GM19025 (cell line): ENCODE data around the gene ASGR2.
"Not testable (repeated sequence)": the region's sequence is repeated elsewhere in the genome, so short reads cannot be mapped to it uniquely, and the experiment has no call there.

Experiments used
- ATAC-seq: cut with Tn5 transposase; IDR thresholded peaks from one replicate; pipeline ENCODE4 v1.9.1; 2021; ENCODE audit warnings: mild to moderate bottlenecking, low read depth, moderate library complexity; ENCODE audit not compliant: unreplicated experiment

The ASGR2 gene

DNA sequence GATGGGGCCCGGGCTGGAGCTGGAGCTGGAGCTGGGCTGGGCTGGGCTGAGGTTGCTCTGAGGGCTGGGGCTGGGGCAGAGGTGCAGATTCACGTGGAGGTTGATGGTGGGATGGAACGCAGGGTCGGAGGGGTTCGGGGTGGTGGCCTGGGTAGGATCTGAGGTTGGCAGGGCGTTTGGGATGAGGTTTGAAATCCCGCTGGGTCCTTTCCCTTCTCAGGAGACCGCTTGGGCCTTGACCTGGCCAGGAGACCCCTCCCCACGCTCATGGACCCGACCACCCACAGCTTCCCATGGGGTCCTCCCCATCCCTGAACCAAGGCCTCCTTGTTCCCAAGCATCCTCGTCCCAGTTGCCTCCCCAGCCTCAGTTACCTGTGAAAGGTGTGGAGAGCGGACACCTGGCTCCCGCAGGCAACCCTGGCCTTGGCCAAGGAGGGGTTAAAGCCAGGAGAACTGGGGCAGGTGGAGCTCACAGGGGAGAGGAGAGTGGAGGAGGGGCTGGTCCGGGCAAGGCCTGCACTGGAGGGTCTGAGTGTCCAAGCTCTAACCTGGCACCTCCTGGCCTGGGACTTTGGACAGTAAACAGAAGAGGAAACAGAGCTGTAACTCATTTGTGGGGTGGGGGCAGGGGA lies at the start of gene ASGR2:
Gene ASGR2, minus strand, starts transcription at position 582 of the 634 bp plus-strand sequence. CDS start 582 bp downstream, outside the sequence.
- ATAC-seq: no peak

DNA sequence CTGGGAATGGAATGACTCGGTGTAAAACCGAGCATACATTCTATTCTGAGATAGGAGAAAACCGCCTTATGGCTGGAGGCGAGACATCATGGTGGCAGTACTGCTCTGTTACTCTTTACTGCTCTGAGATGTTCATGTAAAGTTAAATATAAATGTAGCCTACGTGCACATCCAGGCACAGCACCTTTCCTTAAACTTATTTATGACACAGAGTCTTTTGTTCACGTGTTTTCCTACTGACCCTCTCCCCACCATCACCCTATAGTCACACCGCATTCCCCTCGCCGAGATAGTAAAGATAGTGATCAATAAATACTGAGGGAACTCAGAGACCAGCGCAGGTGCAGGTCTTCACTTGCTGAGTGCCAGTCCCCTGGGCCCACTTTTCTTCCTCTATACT lies 44.9 kb upstream of the ASGR2 start:
- ATAC-seq: not testable (repeated sequence)

- not testable (repeated sequence) for ATAC-seq
These were observed 43.8 kb upstream of the ASGR2 start for GRCh38 chr17:7158424-7158823.

DNA sequence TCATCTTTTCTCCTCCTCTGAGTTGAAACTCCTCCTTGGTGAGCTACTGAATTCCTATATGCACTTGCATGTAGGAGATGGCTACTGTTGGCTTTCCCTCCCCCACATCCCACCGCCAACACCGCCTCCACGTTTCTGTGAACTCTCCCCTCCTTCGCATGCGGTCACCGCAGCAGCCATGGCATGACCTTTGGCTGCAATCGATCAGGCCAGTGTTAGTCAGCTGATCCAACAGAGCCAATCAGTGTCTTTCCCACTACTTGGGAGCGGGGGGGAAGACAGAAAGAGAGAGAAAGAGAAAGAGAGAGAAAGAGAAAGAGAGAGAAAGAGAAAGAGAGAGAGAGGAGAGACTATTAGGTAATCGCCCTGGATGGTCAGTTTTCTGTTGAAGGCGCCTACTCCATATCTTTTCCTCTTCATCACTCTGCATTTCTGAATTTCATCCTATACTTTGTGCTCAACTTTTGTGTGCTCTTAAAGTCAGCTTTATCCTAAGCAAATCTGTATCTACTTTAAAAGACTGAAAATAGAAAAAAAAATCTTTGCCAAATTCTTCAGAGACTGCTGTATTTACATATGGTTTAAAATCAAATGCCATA lies 41.8 kb upstream of the ASGR2 start:
- no peak for ATAC-seq

DNA sequence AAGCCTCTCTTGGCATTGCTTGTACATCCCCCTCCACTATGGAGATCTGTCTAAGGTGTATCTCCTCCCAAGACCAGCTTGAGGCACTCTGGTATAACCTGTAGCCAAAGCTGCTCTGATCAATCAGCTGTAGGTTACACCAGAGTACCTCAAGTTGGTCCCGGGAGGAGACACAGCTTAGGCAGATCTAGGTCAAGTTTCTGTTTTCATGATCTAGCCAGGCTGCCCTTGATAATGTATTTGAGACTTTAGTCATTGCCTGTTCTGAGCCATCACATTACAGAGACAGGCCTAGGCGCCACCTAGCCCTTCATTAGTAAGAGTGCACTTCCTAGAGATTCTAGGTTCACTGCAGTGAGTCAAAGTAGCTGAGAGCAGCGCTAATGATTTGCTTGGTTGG lies 33.1 kb upstream of the ASGR2 start:
- no peak for ATAC-seq

DNA sequence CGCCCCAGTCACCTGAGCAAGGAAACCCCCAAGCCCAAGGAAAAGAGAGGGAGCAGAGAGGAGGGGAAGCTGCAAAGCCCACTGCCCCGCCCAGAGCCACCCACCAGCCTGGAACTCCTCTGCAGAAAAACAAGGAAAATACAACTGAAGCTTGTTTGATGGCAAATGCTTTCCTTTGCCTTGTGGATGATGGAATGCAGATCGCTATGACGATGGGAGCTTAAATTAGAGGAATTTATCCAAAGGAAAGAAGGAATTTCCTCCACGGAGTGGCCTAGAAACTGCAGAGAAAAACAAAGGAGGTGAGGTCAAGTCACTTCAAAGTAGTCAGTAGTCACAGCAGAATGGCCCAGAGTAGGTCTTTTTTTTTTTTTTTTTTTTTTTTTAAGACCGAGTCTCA lies 31.5 kb upstream of the ASGR2 start:
- no peak for ATAC-seq

DNA sequence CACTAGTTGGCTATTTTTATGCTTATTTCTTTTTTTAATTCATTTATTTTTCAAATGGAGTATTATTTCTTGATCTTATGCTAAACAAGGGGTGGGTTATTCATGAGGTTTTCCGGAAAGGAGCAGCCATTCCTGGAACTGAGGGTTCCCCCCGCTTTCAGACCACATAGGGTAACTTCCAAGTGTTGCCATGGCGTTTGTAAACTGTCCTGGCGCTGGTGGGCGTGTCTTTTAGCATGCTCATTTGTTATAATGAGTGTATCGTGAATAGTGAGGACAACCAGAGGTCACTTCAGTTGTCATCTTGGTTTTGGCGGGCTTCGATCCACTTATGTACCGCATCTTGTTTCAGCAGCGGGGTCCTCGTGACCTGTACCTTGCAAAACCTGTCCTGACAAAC lies 29.6 kb upstream of the ASGR2 start:
- no peak for ATAC-seq

DNA sequence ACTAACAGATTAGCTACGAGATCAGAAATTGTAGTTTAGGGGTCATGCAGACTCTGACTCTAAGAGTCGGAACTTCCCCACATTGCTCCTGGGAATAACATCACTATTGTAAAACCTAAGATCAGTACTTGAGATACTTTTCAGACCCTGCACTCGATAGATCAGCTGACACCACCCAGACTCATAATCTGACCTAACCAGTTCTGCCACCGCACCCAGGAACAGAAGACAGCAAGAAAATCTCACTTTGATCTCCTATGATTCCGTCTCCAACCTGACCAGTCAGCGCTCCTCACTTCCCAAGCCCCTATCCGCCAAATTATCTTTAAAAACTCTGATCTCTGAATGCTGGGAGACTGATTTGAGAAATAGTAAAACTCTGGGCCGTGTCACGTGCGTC lies 27.2 kb upstream of the ASGR2 start:
- ATAC-seq: no peak

DNA sequence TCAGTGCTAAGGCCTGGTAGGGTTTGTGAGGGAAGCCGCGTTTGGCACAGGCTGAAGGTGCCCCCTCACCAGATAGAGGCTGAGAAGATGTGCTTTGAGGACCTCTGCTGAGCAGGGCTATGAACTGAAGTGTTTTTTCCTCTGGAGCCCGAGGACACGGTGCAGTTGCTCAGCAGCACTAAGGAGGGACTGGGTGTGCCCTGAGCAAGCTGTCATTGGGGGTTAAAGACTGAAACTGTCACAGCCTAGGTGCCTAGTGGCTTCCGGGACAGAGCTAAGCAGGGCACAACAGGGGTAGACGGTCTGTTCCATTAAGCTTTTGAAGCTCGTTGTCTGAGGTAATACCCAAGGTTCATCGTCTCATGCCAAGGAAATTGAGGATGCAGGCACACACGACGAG lies 24.8 kb upstream of the ASGR2 start:
- ATAC-seq: no peak

DNA sequence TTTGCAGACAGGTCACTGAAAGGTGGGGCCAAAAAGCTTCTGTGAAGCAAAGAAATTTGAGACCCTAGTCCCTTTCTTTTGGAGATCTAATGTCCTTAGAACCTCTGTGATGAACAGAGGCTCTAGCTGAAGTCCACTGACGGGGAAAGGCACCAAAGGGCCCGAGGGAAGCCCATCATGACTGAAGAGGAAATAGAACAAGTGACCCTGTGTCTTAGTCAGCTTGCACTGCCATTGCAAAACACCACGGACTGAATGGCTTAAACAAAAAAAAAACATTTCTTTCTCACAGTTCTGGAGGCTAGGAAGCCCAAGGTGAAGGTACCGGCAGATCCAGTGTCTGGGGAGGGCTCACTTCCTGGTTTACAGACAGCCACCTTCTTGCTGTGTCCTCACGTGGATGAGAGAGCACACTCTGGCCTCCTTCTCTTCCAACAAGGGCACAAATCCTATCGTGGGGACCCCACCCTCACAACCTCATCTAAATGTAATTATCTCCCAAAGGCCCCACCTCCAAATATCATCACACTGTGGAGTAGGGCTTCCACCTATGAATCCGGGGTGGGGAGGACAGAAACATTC lies 24.3 kb upstream of the ASGR2 start:
- ATAC-seq: no peak

DNA sequence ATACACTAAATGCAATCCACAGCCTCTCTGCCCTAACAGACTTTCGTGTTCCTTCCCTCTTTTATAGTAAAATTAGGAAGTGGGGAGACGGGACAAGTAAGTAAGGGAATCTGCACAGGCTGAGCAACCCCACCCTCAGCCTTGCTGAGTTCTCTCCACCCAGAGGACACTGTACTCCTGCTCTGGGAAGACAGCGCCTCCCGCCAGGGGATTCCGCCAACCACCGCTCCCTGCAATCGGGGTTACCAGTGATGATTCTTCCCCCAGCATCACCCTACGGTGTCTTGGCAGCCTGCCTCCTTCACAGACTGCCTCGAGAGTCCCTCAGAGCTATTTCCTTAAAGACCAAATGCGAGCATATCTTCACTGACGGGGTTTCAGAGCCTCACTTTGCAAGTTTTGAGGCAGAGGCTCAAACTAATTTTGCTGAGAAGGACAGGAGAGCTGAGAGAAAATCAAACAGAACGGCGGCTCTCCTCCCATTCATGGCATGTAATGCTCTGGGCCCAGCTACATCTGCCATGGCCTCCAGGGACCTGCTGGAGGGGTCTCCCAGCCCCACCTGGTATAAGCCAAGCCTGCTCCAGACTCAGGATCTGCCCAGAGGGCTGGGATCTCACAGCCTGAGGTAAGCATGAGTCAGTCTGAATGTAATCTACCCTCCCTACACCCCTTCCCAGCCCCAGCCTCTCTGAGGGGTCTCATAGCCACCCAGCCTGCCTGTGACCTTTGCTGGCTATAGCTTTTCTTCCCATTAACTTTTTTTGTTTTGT lies 22.7 kb upstream of the ASGR2 start:
- no peak for ATAC-seq

DNA sequence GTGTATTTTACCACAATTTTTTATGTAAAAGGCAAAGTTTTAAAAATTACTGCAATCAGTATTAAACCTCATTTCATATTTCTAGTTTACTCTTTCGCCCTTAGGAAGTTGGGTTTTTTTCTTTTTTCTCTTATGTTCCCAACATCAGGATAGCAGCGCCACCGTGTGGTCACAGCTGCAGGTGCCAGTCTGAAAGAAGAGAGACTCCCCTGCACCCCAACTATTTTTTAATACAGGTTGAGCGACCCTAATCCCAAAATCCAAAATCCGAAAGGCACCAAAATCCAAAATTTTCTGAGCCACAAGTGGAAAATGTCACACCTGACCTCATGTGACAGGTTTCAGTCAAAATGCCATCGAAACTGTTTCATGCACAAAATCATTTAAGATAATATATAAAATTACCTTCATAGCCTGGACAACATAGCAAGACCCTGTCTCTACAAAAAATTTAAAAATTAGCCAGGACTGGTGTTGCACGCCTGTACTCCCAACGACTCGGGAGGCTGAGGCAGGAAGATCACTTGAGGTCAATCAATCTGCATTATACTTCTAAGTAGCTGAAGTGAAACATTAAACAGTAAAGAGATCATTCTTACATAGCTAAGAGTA lies 21.8 kb upstream of the ASGR2 start:
- ATAC-seq: no peak

DNA sequence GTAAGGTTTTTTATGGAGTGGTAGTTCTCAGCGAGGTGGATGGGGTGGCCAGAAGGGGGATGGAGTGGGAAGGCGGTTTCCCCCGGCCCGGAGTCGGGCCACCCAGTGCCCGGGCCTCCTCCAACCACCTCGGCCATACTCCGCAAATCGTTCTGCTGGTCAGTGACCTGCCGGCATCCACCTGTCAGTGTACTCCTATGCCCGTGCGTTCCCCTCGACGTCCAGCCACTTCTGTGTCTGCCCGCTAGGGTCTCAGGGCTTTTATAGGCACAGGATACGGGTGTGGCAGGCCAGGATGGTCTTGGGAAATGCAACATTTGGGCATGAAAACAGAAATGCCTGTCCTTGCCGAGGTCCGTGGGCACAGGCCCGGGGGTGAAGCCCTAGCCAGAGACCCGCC lies 19.3 kb upstream of the ASGR2 start:
- ATAC-seq: no peak

DNA sequence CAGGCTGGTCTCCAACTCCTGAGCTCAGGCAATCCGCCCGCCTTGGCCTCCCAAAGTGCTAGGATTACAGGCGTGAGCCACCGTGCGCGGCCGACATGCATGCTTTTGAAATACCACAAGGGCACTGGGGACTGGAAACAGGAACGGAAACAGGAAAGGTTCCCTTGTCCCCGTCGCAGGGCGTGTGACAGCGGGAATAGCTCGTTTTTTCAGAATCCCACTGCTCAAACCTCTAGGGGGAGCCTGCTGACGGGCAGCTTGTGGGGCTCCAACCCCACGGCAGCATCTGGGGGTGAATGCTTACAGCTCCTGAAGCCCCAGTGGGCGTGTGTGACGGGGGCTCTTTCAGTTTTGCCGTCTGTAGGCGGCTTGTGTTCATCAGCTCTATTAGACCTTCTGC lies 18.8 kb upstream of the ASGR2 start:
- no peak for ATAC-seq

DNA sequence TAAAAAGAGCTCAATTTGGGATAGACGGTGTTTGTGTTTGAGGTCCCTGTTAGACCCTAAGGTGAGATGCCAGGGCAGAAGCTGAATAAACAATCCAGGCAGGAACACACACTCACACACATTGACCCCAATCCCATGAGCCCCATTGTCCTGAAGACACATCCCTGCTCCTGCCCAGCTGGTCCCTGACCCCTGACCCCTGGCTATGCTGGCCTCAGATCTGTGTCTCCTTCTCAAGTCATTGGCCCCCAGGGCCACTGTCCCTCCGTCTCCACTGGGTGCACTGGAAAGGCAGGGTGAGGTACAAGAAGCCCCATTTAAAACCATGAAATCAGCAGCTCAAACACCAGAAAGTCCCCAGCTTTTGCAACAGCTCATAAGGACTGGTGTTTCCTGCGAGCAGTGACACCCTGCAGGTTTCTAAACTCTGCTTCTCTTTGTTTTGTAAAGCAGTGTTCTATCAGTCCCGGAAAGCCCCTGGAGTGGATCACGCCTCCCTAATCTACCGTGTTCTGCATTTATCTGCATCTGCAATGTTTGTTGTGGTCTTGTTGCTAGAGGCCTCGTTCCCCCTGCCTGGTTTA lies 18.0 kb upstream of the ASGR2 start:
- peak; percentile 70 for ATAC-seq

DNA sequence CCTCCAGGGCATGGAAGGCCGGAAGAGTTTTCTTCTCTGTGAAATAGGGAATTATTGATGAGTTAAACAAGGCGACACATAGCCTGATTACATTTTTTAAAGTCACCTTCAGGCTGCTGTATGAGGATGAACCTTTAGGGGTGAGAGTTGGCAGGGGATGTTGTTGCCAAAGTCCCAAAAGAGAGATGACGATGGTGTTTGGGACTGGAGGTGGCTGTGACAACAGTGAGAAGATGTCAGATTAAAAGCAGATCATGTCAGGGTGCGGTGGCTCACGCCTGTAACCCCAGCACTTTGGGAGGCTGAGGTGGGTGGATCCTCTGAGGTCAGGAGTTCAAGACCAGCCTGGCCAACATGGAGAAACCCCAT lies 16.8 kb upstream of the ASGR2 start:
- ATAC-seq: no peak

- ATAC-seq: no peak
These were observed 16.2 kb upstream of the ASGR2 start for GRCh38 chr17:7130621-7131422.

GRCh38 chr17:7129311-7129710 lies 14.7 kb upstream of the ASGR2 start:
- ATAC-seq: no peak

GRCh38 chr17:7128160-7128559 lies 13.5 kb upstream of the ASGR2 start:
- ATAC-seq: no peak

DNA sequence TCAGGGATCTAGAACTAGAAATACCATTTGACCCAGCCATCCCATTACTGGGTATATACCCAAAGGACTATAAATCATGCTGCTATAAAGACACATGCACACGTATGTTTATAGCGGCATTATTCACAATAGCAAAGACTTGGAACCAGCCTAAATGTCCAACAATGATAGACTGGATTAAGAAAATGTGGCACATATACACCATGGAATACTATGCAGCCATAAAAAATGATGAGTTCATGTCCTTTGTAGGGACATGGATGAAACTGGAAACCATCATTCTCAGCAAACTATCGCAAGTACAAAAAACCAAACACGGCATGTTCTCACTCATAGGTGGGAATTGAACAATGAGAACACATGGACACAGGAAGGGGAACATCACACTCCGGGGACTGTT lies 12.9 kb upstream of the ASGR2 start:
- ATAC-seq: not testable (repeated sequence)
